Right lobe of liver (tissue), 6 donors: ENCODE data around the gene CALCR. TPM values are rescaled to one million over a fixed set of nuclear protein-coding genes. Genes with fewer than 3 reads are reported as not detected.
A peak's percentile ranks its signal among the peaks of the same experiment; 100 is the strongest.

Experiments used
- ATAC-seq, 4 donors: fragments of 200-7000 bp; cut with Tn5 transposase; one replicate each; pipeline ENCODE4 v1.9.1; 2020; ENCODE audit warnings: mild to moderate bottlenecking in 4 of 4, moderate library complexity in 4 of 4
- DNase-seq, 3 donors: peaks; one replicate each; pipeline ENCODE4 v3.0.0-alpha.2; 2020
- H3K27ac ChIP-seq, 3 donors: fragments of 200-600 bp; one replicate each; pipeline ENCODE4 v1.8.0; 2022
- H3K27me3 ChIP-seq, 2 donors: fragments of 200-600 bp; one replicate each; pipeline ENCODE4 v1.8.0; 2022
- H3K36me3 ChIP-seq, 4 donors: fragments of 200-600 bp; sonication (generic) in 1 of 4; one replicate each; pipeline versions ENCODE4 v1.5.1 to v1.8.0; 2017 to 2022; ENCODE audit warnings: control low read depth in 1 of 4
- H3K4me1 ChIP-seq, 4 donors: fragments of 200-600 bp; sonication (generic) in 1 of 4; one replicate each; pipeline versions ENCODE4 v1.5.1 to v1.8.0; 2017 to 2022; ENCODE audit warnings: control low read depth in 1 of 4
- H3K4me3 ChIP-seq, 3 donors: fragments of 200-600 bp; one replicate each; pipeline ENCODE4 v1.8.0; 2022
- H3K9me3 ChIP-seq, 4 donors: fragments of 200-600 bp; sonication (generic) in 1 of 4; one replicate each; pipeline versions ENCODE4 v1.5.1 to v1.8.0; 2017 to 2022; ENCODE audit warnings: control low read depth in 1 of 4
- CTCF ChIP-seq, 4 donors: fragments of 200-600 bp in 3 of 4; fragments of 450-650 bp in 1 of 4; IDR thresholded peaks; one replicate each; pipeline versions ENCODE4 v1.5.1 to v1.8.0; 2016 to 2022; ENCODE audit warnings: antibody characterized with exemption in 4 of 4, mild to moderate bottlenecking in 2 of 4
- POLR2A ChIP-seq: fragments of 450-650 bp; IDR thresholded peaks from one replicate; pipeline ENCODE4 v1.6.1; 2017; ENCODE audit warnings: antibody characterized with exemption, mild to moderate bottlenecking
- WGBS: methylation state at CpG from one replicate; pipeline ENCODE4 v1.1.6; 2018; ENCODE audit warnings: low coverage, low lambda C conversion rate; ENCODE audit not compliant: insufficient coverage; ENCODE audit errors: missing lambda C conversion rate; 5-methylcytosine and 5-hydroxymethylcytosine counted together
- intact Hi-C, 2 donors: fragments of 100-400 bp; cut with DNase I; formaldehyde crosslinking; loops; one replicate each; pipeline versions ENCODE4 v1.11.2 to v1.14.1; 2022
- total RNA-seq, 6 experiments: library from RNA; depleted of rRNA in 2 of 6; stranded (reverse); fragments of >200 nt in 2 of 6; fragmentation: NEBNext Ultra II Directional in 3 of 6; extraction: Animal tissue kit (Norgen Biotek cat#: 25700) in 3 of 6; gene quantifications; one replicate each; pipeline versions ENCODE4 v1.1.0 to v1.2.4, GENCODE V29; 2016 to 2023
- donor health status: DM: no; HTN: yes; CAD: no.
- donor health status: DM: no; HTN: no; CAD: no.
- donor health status: DM: no; HTN: no; CAD: no.
- donor health status: DM: no; HTN: yes; CAD: no.
- donor health status: DM: no; HTN: yes; CAD: no.

CALCR gene
- total RNA-seq, 6 experiments from 2014 or later: not detected

- intact Hi-C loops: no loop called here
- Histone ChIP-seq H3K4me1 (no peaks in the 10 kb centered on the region), H3K27ac (no peak overlapping the region), H3K9me3 (peaks cover 0 to 7% (median 0%) of the 10 kb centered on the region in 4 donors), H3K36me3 (no peaks in the 10 kb centered on the region), H3K27me3 (no peaks in the 10 kb centered on the region), H3K4me3 (no peak overlapping the region)
- 57% methylated on average over 5 of the region's 5 CpGs for WGBS
- no peak for TF ChIP-seq POLR2A
- no peak for TF ChIP-seq CTCF (IDR thresholded peaks at IDR 0.05)
- ATAC-seq (peak; percentile 14 to 50 (median 32)), DNase-seq (no peak)
These were observed 167.3 kb downstream of the CALCR start for GRCh38 chr7:93407239-93407638.

GRCh38 chr7:93402944-93403343 is 171.6 kb downstream of the CALCR start:
- intact Hi-C loops: no loop called here
- Histone ChIP-seq H3K36me3 (no peaks in the 10 kb centered on the region), H3K4me1 (no peaks in the 10 kb centered on the region), H3K27me3 (no peaks in the 10 kb centered on the region), H3K9me3 (peaks cover 0 to 7% (median 0%) of the 10 kb centered on the region in 4 donors), H3K4me3 (no peak overlapping the region), H3K27ac (no peak overlapping the region)
- DNase-seq (no peak), ATAC-seq (no peak)
- 44% methylated on average over 5 of the region's 5 CpGs for WGBS
- TF ChIP-seq CTCF (IDR thresholded peaks at IDR 0.05) (no peak), POLR2A (no peak)

GRCh38 chr7:93399642-93400041 is 174.9 kb downstream of the CALCR start:
- DNase-seq: no peak
- no peak for TF ChIP-seq POLR2A
- no peak for TF ChIP-seq CTCF (IDR thresholded peaks at IDR 0.05)
- Histone ChIP-seq H3K36me3 (no peaks in the 10 kb centered on the region), H3K9me3 (no peaks in the 10 kb centered on the region), H3K4me1 (no peaks in the 10 kb centered on the region), H3K27me3 (no peaks in the 10 kb centered on the region), H3K4me3 (no peak overlapping the region), H3K27ac (no peak overlapping the region)
- intact Hi-C loops: no loop called here
- WGBS: 58% methylated on average over 3 of the region's 3 CpGs
- ATAC-seq: no peak

GRCh38 chr7:93392984-93393383 is 181.5 kb downstream of the CALCR start:
- intact Hi-C loops: no loop called here
- no peak for TF ChIP-seq POLR2A
- no peak for TF ChIP-seq CTCF (IDR thresholded peaks at IDR 0.05)
- DNase-seq (no peak), ATAC-seq (no peak)
- no peak overlapping the region for H3K27ac ChIP-seq
- H3K36me3 ChIP-seq: no peaks in the 10 kb centered on the region
- 87% methylated on average over 1 of the region's 1 CpG for WGBS
- H3K4me1 ChIP-seq: no peaks in the 10 kb centered on the region
- H3K4me3 ChIP-seq: no peak overlapping the region
- H3K9me3 ChIP-seq: no peaks in the 10 kb centered on the region
- H3K27me3 ChIP-seq: no peaks in the 10 kb centered on the region

- Histone ChIP-seq H3K27ac (no peak overlapping the region), H3K27me3 (no peaks in the 10 kb centered on the region), H3K9me3 (no peaks in the 10 kb centered on the region), H3K36me3 (no peaks in the 10 kb centered on the region), H3K4me3 (no peak overlapping the region), H3K4me1 (no peaks in the 10 kb centered on the region)
- ATAC-seq (no peak), DNase-seq (no peak)
- WGBS: 94% methylated on average over 3 of the region's 3 CpGs
- intact Hi-C loops: no loop called here
- TF ChIP-seq CTCF (IDR thresholded peaks at IDR 0.05): no peak
- TF ChIP-seq POLR2A: no peak
These were observed 183.9 kb downstream of the CALCR start for GRCh38 chr7:93390660-93391059.
